HepG2 (cell line): ENCODE measurements around the gene OSBPL8. TPM values are rescaled to one million over a fixed set of nuclear protein-coding genes. Genes with fewer than 3 reads are reported as not detected.

Experiments used
- CHD4 ChIP-seq: fragments of 200-600 bp; sonication (generic); IDR thresholded peaks from 2 replicates; pipeline ENCODE4 v1.7.0; 2017; ENCODE audit warnings: mild to moderate bottlenecking, low read length, borderline replicate concordance
- ETV6 ChIP-seq: sonication (generic); formaldehyde crosslinking; conservative IDR thresholded peaks from 2 replicates; pipeline ENCODE4 v1.4.0; 2020; ENCODE audit warnings: missing genetic modification reagents
- GFI1 ChIP-seq: sonication (generic); formaldehyde crosslinking; IDR thresholded peaks from 2 replicates; pipeline ENCODE4 v1.5.0; 2020; ENCODE audit warnings: missing genetic modification reagents, mild to moderate bottlenecking, borderline replicate concordance
- HOXA5 ChIP-seq: sonication (generic); formaldehyde crosslinking; IDR thresholded peaks from 2 replicates; pipeline ENCODE4 v1.4.0; 2020; ENCODE audit warnings: missing genetic modification reagents
- LCORL ChIP-seq, 2 experiments: fragments of 450-650 bp in 1 of 2; sonication (generic) in 1 of 2; formaldehyde crosslinking in 1 of 2; IDR thresholded peaks; 2 replicates each; pipeline versions ENCODE4 v1.5.0 to v1.6.1; 2017 to 2020; ENCODE audit warnings: antibody characterized with exemption in 1 of 2, missing genetic modification reagents in 1 of 2
- POGZ ChIP-seq: sonication (generic); formaldehyde crosslinking; IDR thresholded peaks from 2 replicates; pipeline ENCODE4 v1.4.0; 2020; ENCODE audit warnings: mild to moderate bottlenecking, missing genetic modification reagents
- SIN3B ChIP-seq: fragments of 150-350 bp; IDR thresholded peaks from 2 replicates; pipeline ENCODE4 v1.6.1; 2014; ENCODE audit warnings: low read length
- ZBTB20 ChIP-seq: sonication (generic); formaldehyde crosslinking; IDR thresholded peaks from 2 replicates; pipeline ENCODE4 v1.8.1; 2023; ENCODE audit warnings: missing genetic modification reagents, low read depth, mild to moderate bottlenecking, borderline replicate concordance
- ZNF10 ChIP-seq: sonication (generic); formaldehyde crosslinking; IDR thresholded peaks from 2 replicates; pipeline ENCODE4 v1.4.0; 2020; ENCODE audit warnings: mild to moderate bottlenecking, low read depth, missing genetic modification reagents, borderline replicate concordance
- ZNF337 ChIP-seq: sonication (generic); formaldehyde crosslinking; IDR thresholded peaks from 2 replicates; pipeline ENCODE4 v1.5.1; 2020; ENCODE audit warnings: missing genetic modification reagents, low read depth, mild to moderate bottlenecking, borderline replicate concordance
- ZNF354B ChIP-seq: sonication (generic); formaldehyde crosslinking; IDR thresholded peaks from 2 replicates; pipeline ENCODE4 v1.8.0; 2022; ENCODE audit warnings: mild to moderate bottlenecking, missing genetic modification reagents
- ZNF782 ChIP-seq: sonication (generic); formaldehyde crosslinking; IDR thresholded peaks from 2 replicates; pipeline ENCODE4 v1.4.0; 2020; ENCODE audit warnings: missing genetic modification reagents, mild to moderate bottlenecking, borderline replicate concordance
- ZSCAN29 ChIP-seq: sonication (generic); formaldehyde crosslinking; conservative IDR thresholded peaks from 2 replicates; pipeline ENCODE4 v1.4.0; 2020; ENCODE audit warnings: mild to moderate bottlenecking, missing genetic modification reagents
- polyA plus RNA-seq, 8 experiments: library from polyadenylated mRNA; depleted of rRNA in 3 of 8; stranded (reverse) in 7 of 8; unstranded in 1 of 8; fragments of >200 nt; fragmentation: Illumina TruSeq in 4 of 8; extraction: Trizol in 4 of 8; gene quantifications; 2 replicates each; pipeline versions ENCODE4 v1.2.1 to v1.2.3, GENCODE V29; 2011 to 2016; ENCODE audit warnings: low read depth in 4 of 8, missing spikeins in 1 of 8, mixed read lengths in 1 of 8; ENCODE audit not compliant: insufficient read depth in 1 of 8
- total RNA-seq, 5 experiments: library from RNA; depleted of rRNA; stranded (reverse); fragments of >200 nt; fragmentation: Illumina TruSeq; extraction: Trizol; gene quantifications; 2 replicates each; pipeline ENCODE4 v1.2.3, GENCODE V29; 2016; ENCODE audit warnings: low read depth in 1 of 5
- TF ChIP-seq, protein P1 (sequence below), 2 experiments: sonication (generic) in 1 of 2; formaldehyde crosslinking in 1 of 2; IDR thresholded peaks; 2 replicates each; pipeline versions ENCODE4 v1.4.0 to v1.6.1; 2016 to 2020; ENCODE audit warnings: borderline replicate concordance in 1 of 2, low read depth in 1 of 2, mild to moderate bottlenecking in 1 of 2, missing genetic modification reagents in 1 of 2
- TF ChIP-seq, protein P2 (sequence below): sonication (generic); formaldehyde crosslinking; IDR thresholded peaks from 2 replicates; pipeline ENCODE4 v1.4.0; 2020; ENCODE audit warnings: missing genetic modification reagents
- TF ChIP-seq, protein P3 (sequence below): sonication (generic); formaldehyde crosslinking; IDR thresholded peaks from 2 replicates; pipeline ENCODE4 v1.4.0; 2020; ENCODE audit warnings: missing genetic modification reagents, mild to moderate bottlenecking, borderline replicate concordance
- TF ChIP-seq, protein P4 (sequence below): fragments of 450-650 bp; IDR thresholded peaks from 2 replicates; pipeline ENCODE4 v1.6.1; 2017
- TF ChIP-seq, protein P5 (sequence below): sonication (generic); formaldehyde crosslinking; IDR thresholded peaks from 2 replicates; pipeline ENCODE4 v1.5.0; 2020; ENCODE audit warnings: missing genetic modification reagents, mild to moderate bottlenecking, borderline replicate concordance

Gene OSBPL8
- total and polyA plus RNA-seq, 2 of the 13 experiments (the other 11 are each of a cell fraction or from before 2014, with no cell fraction given) = 11.0 to 33.9 TPM

DNA sequence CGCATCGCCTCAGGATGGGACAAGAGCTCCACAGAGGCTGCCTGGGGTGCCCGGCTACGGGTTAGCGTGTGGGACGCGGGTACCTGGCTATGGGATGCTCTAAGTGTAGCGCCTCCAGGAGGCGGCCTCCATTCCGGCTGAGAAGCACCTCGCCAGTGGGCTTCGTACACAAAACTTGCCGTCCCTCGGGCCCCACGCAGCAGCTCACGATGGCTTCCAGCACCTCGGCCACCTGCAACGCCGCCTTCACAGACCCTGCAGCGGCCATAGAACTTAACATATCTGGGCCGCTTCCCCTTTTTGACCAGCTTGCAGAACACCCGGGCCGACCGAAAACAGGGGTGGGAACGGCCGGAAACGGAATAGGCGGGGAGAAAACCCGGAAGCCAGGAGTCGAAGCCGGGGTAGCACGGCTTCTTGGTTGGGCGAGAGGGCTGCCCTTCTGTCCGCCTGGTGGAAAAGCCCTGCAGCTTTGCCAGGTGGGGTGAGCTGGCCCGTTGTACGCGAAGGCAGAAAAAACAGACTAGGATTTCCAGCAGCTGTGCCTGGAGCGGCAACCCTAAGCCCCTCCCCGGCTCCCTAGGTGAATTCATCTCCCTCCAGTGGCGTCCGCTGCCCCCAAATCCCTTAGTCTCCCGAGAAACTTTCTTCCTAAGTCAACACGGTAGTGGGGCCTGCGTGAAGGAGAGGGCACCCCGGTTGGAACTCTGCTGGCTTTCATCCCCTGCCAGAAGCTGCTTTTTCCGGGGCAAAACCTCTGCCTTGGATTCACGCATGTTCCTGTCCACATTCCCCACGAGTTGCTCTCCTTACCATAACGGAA is 211.3 kb downstream of the OSBPL8 start, which contains the start of gene BBS10 (continued):
- TF ChIP-seq POGZ (CRISPR knock-in tag) (peak; percentile 89; the same call in 1 of the 2 replicates), LCORL (IDR thresholded peaks at IDR 0.05) (no peak; the same call in 1 of the 2 replicates), LCORL (CRISPR knock-in tag; IDR thresholded peaks at IDR 0.05) (peak; percentile 69; the same call in 1 of the 2 replicates), ZBTB20 (no peak; the same call in 1 of the 2 replicates), SIN3B (no peak), ZNF354B (CRISPR knock-in tag) (no peak), CHD4 (no peak), HOXA5 (peak; percentile 83; the same call in 1 of the 2 replicates), ZNF10 (CRISPR knock-in tag) (no peak), ZNF337 (CRISPR knock-in tag) (no peak), GFI1 (CRISPR knock-in tag) (no peak; the same call in 1 of the 2 replicates), ZNF782 (CRISPR knock-in tag) (peak; percentile 78; the same call in 1 of the 2 replicates), ZSCAN29 (CRISPR knock-in tag) (peak; percentile 85; the same call in 1 of the 2 replicates), ETV6 (CRISPR knock-in tag) (no peak)
- TF ChIP-seq, protein P1, sequence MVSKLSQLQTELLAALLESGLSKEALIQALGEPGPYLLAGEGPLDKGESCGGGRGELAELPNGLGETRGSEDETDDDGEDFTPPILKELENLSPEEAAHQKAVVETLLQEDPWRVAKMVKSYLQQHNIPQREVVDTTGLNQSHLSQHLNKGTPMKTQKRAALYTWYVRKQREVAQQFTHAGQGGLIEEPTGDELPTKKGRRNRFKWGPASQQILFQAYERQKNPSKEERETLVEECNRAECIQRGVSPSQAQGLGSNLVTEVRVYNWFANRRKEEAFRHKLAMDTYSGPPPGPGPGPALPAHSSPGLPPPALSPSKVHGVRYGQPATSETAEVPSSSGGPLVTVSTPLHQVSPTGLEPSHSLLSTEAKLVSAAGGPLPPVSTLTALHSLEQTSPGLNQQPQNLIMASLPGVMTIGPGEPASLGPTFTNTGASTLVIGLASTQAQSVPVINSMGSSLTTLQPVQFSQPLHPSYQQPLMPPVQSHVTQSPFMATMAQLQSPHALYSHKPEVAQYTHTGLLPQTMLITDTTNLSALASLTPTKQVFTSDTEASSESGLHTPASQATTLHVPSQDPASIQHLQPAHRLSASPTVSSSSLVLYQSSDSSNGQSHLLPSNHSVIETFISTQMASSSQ (IDR thresholded peaks at IDR 0.05; ENCODE audit: low read depth) = no peak; the same call in 1 of the 2 replicates
- TF ChIP-seq, protein P1 (CRISPR knock-in tag; IDR thresholded peaks at IDR 0.05; ENCODE audit: borderline replicate concordance) = no peak; the same call in 1 of the 2 replicates
- TF ChIP-seq, protein P2, sequence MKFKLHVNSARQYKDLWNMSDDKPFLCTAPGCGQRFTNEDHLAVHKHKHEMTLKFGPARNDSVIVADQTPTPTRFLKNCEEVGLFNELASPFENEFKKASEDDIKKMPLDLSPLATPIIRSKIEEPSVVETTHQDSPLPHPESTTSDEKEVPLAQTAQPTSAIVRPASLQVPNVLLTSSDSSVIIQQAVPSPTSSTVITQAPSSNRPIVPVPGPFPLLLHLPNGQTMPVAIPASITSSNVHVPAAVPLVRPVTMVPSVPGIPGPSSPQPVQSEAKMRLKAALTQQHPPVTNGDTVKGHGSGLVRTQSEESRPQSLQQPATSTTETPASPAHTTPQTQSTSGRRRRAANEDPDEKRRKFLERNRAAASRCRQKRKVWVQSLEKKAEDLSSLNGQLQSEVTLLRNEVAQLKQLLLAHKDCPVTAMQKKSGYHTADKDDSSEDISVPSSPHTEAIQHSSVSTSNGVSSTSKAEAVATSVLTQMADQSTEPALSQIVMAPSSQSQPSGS (CRISPR knock-in tag) = no peak
- TF ChIP-seq, protein P3, sequence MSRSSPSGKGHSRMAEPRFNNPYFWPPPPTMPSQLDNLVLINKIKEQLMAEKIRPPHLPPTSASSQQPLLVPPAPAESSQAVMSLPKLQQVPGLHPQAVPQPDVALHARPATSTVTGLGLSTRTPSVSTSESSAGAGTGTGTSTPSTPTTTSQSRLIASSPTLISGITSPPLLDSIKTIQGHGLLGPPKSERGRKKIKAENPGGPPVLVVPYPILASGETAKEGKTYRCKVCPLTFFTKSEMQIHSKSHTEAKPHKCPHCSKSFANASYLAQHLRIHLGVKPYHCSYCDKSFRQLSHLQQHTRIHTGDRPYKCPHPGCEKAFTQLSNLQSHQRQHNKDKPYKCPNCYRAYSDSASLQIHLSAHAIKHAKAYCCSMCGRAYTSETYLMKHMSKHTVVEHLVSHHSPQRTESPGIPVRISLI (CRISPR knock-in tag) = no peak; the same call in 1 of the 2 replicates
- TF ChIP-seq, protein P4, sequence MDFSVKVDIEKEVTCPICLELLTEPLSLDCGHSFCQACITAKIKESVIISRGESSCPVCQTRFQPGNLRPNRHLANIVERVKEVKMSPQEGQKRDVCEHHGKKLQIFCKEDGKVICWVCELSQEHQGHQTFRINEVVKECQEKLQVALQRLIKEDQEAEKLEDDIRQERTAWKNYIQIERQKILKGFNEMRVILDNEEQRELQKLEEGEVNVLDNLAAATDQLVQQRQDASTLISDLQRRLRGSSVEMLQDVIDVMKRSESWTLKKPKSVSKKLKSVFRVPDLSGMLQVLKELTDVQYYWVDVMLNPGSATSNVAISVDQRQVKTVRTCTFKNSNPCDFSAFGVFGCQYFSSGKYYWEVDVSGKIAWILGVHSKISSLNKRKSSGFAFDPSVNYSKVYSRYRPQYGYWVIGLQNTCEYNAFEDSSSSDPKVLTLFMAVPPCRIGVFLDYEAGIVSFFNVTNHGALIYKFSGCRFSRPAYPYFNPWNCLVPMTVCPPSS = no peak
- TF ChIP-seq, protein P5, sequence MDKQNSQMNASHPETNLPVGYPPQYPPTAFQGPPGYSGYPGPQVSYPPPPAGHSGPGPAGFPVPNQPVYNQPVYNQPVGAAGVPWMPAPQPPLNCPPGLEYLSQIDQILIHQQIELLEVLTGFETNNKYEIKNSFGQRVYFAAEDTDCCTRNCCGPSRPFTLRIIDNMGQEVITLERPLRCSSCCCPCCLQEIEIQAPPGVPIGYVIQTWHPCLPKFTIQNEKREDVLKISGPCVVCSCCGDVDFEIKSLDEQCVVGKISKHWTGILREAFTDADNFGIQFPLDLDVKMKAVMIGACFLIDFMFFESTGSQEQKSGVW (CRISPR knock-in tag) = no peak
